HepG2 (cell line): Measurements from ENCODE around the gene DAGLB.

ENCODE experiments used
- ASH2L ChIP-seq: fragments of 300-600, 200-600 bp; sonication (generic); IDR thresholded peaks from 2 replicates; pipeline ENCODE4 v1.7.0; 2017; ENCODE audit warnings: low read depth, mild to moderate bottlenecking, moderate library complexity, mixed read lengths, low read length; ENCODE audit not compliant: insufficient read length
- CTCF ChIP-seq: sonication (generic); formaldehyde crosslinking; IDR thresholded peaks from 2 replicates; pipeline ENCODE4 v1.5.0; 2020; ENCODE audit warnings: mild to moderate bottlenecking, missing genetic modification reagents, moderate library complexity
- HDAC2 ChIP-seq: sonication (generic); formaldehyde crosslinking; IDR thresholded peaks from 2 replicates; pipeline ENCODE4 v1.4.0; 2020; ENCODE audit warnings: missing genetic modification reagents
- MXI1 ChIP-seq: IDR thresholded peaks from 3 replicates; pipeline ENCODE4 v1.6.1; 2012; ENCODE audit warnings: low read depth, low read length, inconsistent platforms, borderline replicate concordance
- NKX3-1 ChIP-seq: sonication (generic); formaldehyde crosslinking; IDR thresholded peaks from 2 replicates; pipeline ENCODE4 v1.5.0; 2020; ENCODE audit warnings: missing genetic modification reagents
- POLR2A ChIP-seq, 2 experiments: IDR thresholded peaks; 2 replicates each; pipeline ENCODE4 v1.6.1; 2011; ENCODE audit warnings: low read depth in 2 of 2, low read length in 2 of 2, mild to moderate bottlenecking in 1 of 2, moderate library complexity in 1 of 2; ENCODE audit not compliant: insufficient read depth in 1 of 2
- PREB ChIP-seq: sonication (generic); formaldehyde crosslinking; IDR thresholded peaks from 2 replicates; pipeline ENCODE4 v1.4.0; 2020; ENCODE audit warnings: missing genetic modification reagents
- ZNF274 ChIP-seq: sonication (generic); formaldehyde crosslinking; IDR thresholded peaks from 2 replicates; pipeline ENCODE4 v1.5.1; 2020; ENCODE audit warnings: mild to moderate bottlenecking, missing genetic modification reagents
- ZNF431 ChIP-seq: sonication (generic); formaldehyde crosslinking; IDR thresholded peaks from 2 replicates; pipeline ENCODE4 v1.9.0; 2022; ENCODE audit warnings: missing genetic modification reagents, low read depth, mild to moderate bottlenecking, borderline replicate concordance
- ZNF501 ChIP-seq: sonication (generic); formaldehyde crosslinking; IDR thresholded peaks from 2 replicates; pipeline ENCODE4 v1.5.1; 2020; ENCODE audit warnings: mild to moderate bottlenecking, moderate library complexity, missing genetic modification reagents

GRCh38 chr7:6380310-6381095 is 67.3 kb downstream of the DAGLB start:
- TF ChIP-seq PREB (no peak), ZNF274 (no peak), CTCF (CRISPR knock-in tag) (no peak), ZNF431 (CRISPR knock-in tag) (no peak), ASH2L (no peak), ZNF501 (CRISPR knock-in tag) (no peak), NKX3-1 (CRISPR knock-in tag) (no peak), HDAC2 (CRISPR knock-in tag) (no peak), MXI1 (no peak), POLR2A (IDR thresholded peaks at IDR 0.05; ENCODE audit: insufficient read depth in 1 of 2, low read depth in 2 of 2, low read length in 2 of 2) (no peak)
